Measurements from ENCODE around the gene RAD51B.

DNA sequence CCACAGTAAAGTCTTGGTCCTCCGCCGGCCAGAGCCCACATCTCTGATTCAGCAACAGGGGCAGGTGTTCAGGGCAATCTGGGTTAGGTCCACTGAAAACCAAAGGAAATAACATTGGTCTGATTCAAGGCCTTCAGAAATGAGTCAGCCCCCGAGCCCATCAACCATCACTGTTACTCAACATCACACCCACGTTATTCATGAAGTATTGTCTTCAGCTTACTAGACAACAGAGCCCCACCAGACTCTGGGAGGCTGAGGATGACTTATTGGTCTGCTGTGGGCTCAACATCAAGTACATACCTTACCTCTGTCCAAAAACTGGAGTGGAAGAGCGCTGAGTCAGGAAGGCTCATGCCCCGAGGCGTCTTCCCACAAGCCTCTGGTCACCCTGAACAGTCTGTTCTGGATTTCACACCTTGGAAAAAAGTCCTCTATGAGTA is 875.8 kb downstream of the RAD51B start:
- TF ChIP-seq CTCF (tag by site-specific recombination; IDR thresholded peaks at IDR 0.05) = no peak
- TF ChIP-seq, protein P1, sequence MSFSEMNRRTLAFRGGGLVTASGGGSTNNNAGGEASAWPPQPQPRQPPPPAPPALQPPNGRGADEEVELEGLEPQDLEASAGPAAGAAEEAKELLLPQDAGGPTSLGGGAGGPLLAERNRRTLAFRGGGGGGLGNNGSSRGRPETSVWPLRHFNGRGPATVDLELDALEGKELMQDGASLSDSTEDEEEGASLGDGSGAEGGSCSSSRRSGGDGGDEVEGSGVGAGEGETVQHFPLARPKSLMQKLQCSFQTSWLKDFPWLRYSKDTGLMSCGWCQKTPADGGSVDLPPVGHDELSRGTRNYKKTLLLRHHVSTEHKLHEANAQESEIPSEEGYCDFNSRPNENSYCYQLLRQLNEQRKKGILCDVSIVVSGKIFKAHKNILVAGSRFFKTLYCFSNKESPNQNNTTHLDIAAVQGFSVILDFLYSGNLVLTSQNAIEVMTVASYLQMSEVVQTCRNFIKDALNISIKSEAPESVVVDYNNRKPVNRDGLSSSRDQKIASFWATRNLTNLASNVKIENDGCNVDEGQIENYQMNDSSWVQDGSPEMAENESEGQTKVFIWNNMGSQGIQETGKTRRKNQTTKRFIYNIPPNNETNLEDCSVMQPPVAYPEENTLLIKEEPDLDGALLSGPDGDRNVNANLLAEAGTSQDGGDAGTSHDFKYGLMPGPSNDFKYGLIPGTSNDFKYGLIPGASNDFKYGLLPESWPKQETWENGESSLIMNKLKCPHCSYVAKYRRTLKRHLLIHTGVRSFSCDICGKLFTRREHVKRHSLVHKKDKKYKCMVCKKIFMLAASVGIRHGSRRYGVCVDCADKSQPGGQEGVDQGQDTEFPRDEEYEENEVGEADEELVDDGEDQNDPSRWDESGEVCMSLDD (tag by site-specific recombination; IDR thresholded peaks at IDR 0.05) = no peak
- TF ChIP-seq PBX3 (CRISPR knock-in tag; IDR thresholded peaks at IDR 0.05) = no peak
- TF ChIP-seq YY1 (tag by site-specific recombination; IDR thresholded peaks at IDR 0.05) = no peak
- TF ChIP-seq ZBTB7A (tag by site-specific recombination; IDR thresholded peaks at IDR 0.05; ENCODE audit: low read depth) = no peak
- no peak for TF ChIP-seq SETDB1 (IDR thresholded peaks at IDR 0.05; ENCODE audit: insufficient read length, low read length)
- TF ChIP-seq ZNF18 (tag by site-specific recombination; IDR thresholded peaks at IDR 0.05) = no peak
- TF ChIP-seq ZBTB21 (tag by site-specific recombination; IDR thresholded peaks at IDR 0.05) = no peak
- no peak for TF ChIP-seq ZNF174 (tag by site-specific recombination; IDR thresholded peaks at IDR 0.05)
- no peak for TF ChIP-seq ZNF274 (IDR thresholded peaks at IDR 0.05; ENCODE audit: low read length)
- TF ChIP-seq ZNF274 (tag by site-specific recombination; IDR thresholded peaks at IDR 0.05; ENCODE audit: borderline replicate concordance) = no peak

Data from HEK293 (cell line).